GM10266 (cell line): ENCODE data around the gene PTPRD.

ENCODE experiments used
- DNase-seq: peaks from one replicate; pipeline ENCODE4 v3.0.0; 2012; ENCODE audit errors: extremely low spot score
- TF ChIP-seq, protein P1 (sequence below): IDR thresholded peaks from 2 replicates; pipeline ENCODE4 v1.5.1; 2012; ENCODE audit warnings: mild to moderate bottlenecking, low read depth; ENCODE audit not compliant: control insufficient read depth, insufficient read depth; ENCODE audit errors: missing control alignments

The PTPRD gene

DNA sequence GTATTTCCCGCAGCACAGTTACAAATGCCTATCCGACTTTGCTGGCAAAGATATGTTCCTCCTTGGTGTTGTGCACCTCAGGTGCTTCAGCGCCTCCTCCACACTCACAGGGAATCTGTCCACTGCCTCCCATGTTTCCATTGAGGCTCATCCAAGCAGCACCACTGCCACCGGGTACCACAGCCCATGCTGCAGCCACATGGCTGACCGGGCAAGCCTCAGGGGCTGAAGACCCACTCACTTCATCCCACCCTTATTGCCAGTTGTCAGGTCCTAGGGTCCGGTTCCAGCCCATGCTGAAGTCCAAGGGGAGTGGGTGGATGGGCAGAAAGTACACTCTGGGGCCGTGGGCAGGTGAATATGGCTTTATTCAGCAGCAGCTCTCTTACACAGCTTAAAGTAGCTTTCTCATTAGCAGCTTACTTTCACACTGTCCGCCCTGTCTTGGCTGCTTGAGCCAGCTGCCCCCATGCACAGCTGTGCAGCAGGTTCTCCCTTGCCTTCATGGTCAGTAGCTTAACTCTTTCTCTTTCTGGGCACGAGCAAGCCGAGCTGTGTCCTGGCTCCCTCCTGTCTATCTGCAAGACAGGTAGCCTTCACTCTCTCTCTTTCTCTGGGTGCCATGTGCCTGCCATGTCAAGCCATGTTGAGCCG, 1052.3 kb downstream of the PTPRD start:
- DNase-seq = no peak
- TF ChIP-seq, protein P1, sequence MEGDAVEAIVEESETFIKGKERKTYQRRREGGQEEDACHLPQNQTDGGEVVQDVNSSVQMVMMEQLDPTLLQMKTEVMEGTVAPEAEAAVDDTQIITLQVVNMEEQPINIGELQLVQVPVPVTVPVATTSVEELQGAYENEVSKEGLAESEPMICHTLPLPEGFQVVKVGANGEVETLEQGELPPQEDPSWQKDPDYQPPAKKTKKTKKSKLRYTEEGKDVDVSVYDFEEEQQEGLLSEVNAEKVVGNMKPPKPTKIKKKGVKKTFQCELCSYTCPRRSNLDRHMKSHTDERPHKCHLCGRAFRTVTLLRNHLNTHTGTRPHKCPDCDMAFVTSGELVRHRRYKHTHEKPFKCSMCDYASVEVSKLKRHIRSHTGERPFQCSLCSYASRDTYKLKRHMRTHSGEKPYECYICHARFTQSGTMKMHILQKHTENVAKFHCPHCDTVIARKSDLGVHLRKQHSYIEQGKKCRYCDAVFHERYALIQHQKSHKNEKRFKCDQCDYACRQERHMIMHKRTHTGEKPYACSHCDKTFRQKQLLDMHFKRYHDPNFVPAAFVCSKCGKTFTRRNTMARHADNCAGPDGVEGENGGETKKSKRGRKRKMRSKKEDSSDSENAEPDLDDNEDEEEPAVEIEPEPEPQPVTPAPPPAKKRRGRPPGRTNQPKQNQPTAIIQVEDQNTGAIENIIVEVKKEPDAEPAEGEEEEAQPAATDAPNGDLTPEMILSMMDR = no peak

DNA sequence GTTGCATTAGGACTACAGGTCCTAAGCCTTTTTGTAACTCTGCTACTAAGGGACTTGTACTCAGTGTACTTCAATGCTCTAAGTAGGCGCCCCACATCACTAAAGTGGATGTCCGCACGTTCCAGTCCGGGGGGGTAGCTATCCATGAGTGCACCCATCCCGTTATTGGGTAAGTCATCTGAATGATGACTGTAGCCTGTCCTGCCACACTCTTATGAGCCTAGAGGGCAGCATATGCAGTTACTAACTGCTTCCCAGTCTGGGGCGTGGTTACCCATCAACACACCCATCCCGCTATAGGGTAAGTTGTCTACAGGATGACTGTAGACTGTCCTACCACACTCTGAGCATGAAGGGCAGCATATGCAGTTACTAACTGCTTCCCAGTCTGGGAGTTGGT, 1053.9 kb downstream of the PTPRD start:
- TF ChIP-seq, protein P1 = no peak
- DNase-seq = no peak

DNA sequence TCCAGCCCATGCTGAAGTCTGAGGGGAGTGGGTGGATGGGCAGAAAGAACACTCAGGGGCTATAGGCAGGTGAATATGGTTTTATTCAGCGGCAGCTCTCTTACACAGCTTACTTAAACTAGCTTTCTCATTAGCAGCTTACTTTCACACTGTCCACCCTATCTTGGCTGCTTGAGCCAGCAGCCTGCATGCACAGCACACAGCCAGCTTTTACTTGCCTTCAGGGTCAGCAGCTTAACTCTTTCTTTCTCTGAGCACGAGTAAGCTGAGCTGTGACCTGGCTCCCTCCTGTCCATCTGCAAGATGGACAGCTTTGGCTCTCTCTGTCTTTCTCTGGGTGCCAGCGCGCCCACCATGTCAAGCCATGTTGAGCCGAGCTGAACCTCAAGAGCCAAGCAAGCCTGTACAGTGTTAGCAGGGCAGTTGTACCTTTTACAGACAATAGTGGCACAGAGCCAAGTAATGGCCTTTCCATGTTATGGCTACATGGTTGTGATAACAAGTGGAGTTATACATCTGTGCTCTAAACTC, 1054.9 kb downstream of the PTPRD start:
- no peak for DNase-seq
- TF ChIP-seq, protein P1 = no peak

DNA sequence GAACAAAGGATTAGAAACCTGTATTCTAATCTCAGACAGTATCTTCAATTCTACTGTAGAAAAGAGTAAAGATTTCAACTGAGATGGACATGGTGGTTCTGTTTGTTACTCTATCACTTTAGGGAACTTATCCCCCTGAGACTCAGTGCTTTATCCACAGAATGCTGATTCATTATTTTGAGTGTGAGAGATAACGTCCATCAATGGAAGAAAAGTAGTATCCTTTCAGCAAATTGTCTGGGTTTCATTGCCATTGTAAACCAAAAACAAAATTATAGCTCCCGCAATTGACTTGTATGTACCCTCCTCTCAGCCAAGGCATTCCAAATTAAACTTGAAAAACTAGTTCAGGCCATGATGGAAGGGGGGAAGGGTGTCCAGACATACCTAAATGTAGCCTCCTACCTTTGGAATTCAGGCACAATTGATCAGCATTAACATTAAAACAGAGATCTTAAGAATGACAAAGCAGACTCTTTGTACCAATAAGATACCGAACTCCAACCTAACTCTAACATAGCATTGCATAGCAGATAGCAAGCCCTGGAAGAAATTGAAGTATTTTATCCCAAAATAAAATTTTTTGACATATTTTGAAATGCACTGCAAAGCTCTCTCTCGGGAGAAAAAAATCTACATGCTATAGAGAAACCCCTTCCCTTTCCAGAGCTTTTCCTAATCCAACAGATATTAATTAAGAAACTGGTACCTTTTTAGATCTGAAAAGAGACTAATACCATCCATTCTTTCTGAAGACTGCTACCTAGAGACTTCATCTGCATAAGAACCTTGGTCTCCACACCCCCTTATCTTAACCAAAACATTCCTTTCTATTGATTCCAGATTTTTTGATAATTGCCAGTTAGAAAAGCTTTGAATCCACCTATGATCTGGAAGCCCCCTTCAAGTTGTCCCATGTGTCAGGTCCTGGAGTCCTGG, 1055.7 kb downstream of the PTPRD start:
- TF ChIP-seq, protein P1 = no peak
- no peak for DNase-seq

DNA sequence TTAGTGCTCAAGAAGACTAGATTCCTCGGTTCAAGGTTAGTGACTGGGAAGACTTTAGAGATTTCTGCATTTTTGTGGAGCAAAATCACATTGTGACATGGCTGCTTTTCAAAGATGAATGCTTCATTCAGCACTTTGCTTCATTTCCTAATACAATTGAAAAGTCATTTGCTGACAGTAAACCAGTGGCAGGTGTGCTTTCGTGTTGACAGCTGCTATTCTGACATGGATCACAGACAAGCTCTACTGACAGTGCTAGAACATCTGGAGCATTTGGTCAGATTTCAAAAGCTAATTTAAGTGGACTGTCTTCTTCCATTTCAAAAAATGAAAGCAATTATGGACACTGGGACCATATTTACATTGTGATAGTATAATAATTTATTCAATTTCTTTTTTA, 1060.1 kb downstream of the PTPRD start:
- DNase-seq = no peak
- TF ChIP-seq, protein P1 = no peak

DNA sequence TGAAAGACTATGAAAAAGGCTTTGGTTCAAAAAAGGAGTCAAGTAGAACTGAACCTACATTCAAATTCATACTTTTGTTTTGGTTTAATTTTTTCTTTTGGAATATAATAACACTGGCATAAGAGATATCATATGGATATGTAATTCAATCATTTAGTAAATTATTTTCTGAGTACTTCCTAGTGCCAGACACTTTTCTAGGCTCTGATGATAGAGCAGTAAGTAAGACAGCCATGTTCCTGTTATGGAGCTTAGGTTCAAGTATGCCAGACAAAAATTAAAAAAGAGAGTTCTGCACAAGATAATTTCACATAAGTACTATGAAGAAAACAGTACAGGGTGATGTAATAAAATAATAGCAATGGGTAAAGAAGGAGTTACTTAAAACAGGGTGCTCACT, 1074.0 kb downstream of the PTPRD start:
- TF ChIP-seq, protein P1 = no peak
- DNase-seq = no peak
